G401.6 (cell line): ENCODE results near the gene AFMID.

Source experiments
- FAIRE-seq: peaks from 2 replicates; lab custom pipeline; 2012; peaks lifted over from hg19 to GRCh38; lab: Jason Lieb, UNC

AFMID gene

GRCh38 chr17:78255953-78256706 lies 69.0 kb downstream of the AFMID start:
- no peak for FAIRE-seq

GRCh38 chr17:78256707-78257591 lies 69.8 kb downstream of the AFMID start:
- no peak for FAIRE-seq
